PC-3 (cell line): ENCODE results near the gene ARHGEF7. TPM values are rescaled to one million over a fixed set of nuclear protein-coding genes. Genes with fewer than 3 reads are reported as not detected.

Experiments
- ATAC-seq: fragments of 200-7000 bp; cut with Tn5 transposase; 2 replicates; pipeline ENCODE4 v1.9.1; 2020; ENCODE audit warnings: mild to moderate bottlenecking, moderate library complexity
- BruUV-seq: library from RNA; stranded (reverse); fragments of 400-500 nt; replicated peaks from 2 replicates; lab custom pipeline; 2021; lab: Mats Ljungman, UMichigan
- CTCF ChIA-PET: fragments of 300-600 bp; sonication (Branson Sonifier 250); formaldehyde crosslinking; loops from one replicate; lab custom pipeline; 2022; ENCODE audit warnings: antibody characterized with exemption; lab: Charles Lee
- POLR2A ChIA-PET: fragments of 300-600 bp; sonication (Branson Sonifier 250); formaldehyde crosslinking; loops from one replicate; lab custom pipeline; 2022; ENCODE audit warnings: antibody characterized with exemption; ENCODE audit not compliant: unreplicated experiment; lab: Charles Lee
- DNase-seq: peaks from one replicate; pipeline ENCODE4 v3.0.0-alpha.2; 2015
- H2AFZ ChIP-seq: fragments of 300-600 bp; sonication (generic); 2 replicates; pipeline ENCODE4 v1.6.0; 2016; ENCODE audit warnings: antibody characterized with exemption, low read length
- H3F3A ChIP-seq: fragments of 300-600 bp; sonication (generic); one replicate; pipeline ENCODE4 v1.6.0; 2017; ENCODE audit warnings: antibody characterized with exemption, low read length, control low read depth, mild to moderate bottlenecking; ENCODE audit not compliant: unreplicated experiment
- H3K27ac ChIP-seq: fragments of 300-600 bp; sonication (generic); 2 replicates; pipeline ENCODE4 v1.5.1; 2016; ENCODE audit warnings: mild to moderate bottlenecking, low read length
- H3K27me3 ChIP-seq: fragments of 300-600 bp; sonication (generic); 2 replicates; pipeline ENCODE4 v1.6.1; 2016; ENCODE audit warnings: low read length, mixed read lengths
- H3K36me3 ChIP-seq: fragments of 300-600 bp; sonication (generic); 2 replicates; pipeline ENCODE4 v1.6.1; 2016; ENCODE audit warnings: low read depth, mixed run types, low read length, mixed read lengths
- H3K4me1 ChIP-seq: fragments of 300-600 bp; sonication (generic); 2 replicates; pipeline ENCODE4 v1.5.1; 2016; ENCODE audit warnings: low read length; ENCODE audit not compliant: insufficient read depth
- H3K4me2 ChIP-seq: fragments of 300-600 bp; sonication (generic); 2 replicates; pipeline ENCODE4 v1.6.0; 2016; ENCODE audit warnings: low read length
- H3K4me3 ChIP-seq: fragments of 300-600 bp; sonication (generic); 2 replicates; pipeline ENCODE4 v1.5.1; 2016; ENCODE audit warnings: mild to moderate bottlenecking, low read length, mixed read lengths
- H3K79me2 ChIP-seq: fragments of 300-600 bp; sonication (generic); 2 replicates; pipeline ENCODE4 v1.6.1; 2017; ENCODE audit warnings: low read length, mixed read lengths
- H3K9ac ChIP-seq: fragments of 300-600 bp; sonication (generic); 2 replicates; pipeline ENCODE4 v1.6.0; 2016; ENCODE audit warnings: mild to moderate bottlenecking, low read length
- H3K9me2 ChIP-seq: fragments of 300-600 bp; sonication (generic); replicated peaks from 2 replicates; pipeline ENCODE4 v1.6.1; 2016; ENCODE audit warnings: mixed run types, low read length, mixed read lengths
- H3K9me3 ChIP-seq: fragments of 300-600 bp; sonication (generic); 2 replicates; pipeline ENCODE4 v1.6.1; 2016; ENCODE audit warnings: low read length, mixed read lengths
- H4K20me1 ChIP-seq: fragments of 300-600 bp; sonication (generic); 2 replicates; pipeline ENCODE4 v1.6.1; 2016; ENCODE audit warnings: low read length, mixed read lengths
- CTCF ChIP-seq: fragments of 300-600 bp; sonication (generic); conservative IDR thresholded peaks from 2 replicates; pipeline ENCODE4 v1.5.1; 2017; ENCODE audit warnings: antibody characterized with exemption, low read depth, mild to moderate bottlenecking, low read length
- EZH2 ChIP-seq: fragments of 300-600 bp; sonication (generic); IDR thresholded peaks from one replicate; pipeline ENCODE4 v1.6.1; 2017; ENCODE audit warnings: antibody characterized with exemption, mild to moderate bottlenecking, low read length; ENCODE audit not compliant: unreplicated experiment
- EZH2phosphoT487 ChIP-seq: fragments of 300-600 bp; sonication (generic); IDR thresholded peaks from 2 replicates; pipeline ENCODE4 v1.6.1; 2018; ENCODE audit warnings: mild to moderate bottlenecking, antibody characterized with exemption, low read length, borderline replicate concordance
- intact Hi-C: fragments of 100-400 bp; cut with micrococcal nuclease; formaldehyde crosslinking; loops from 2 replicates; pipeline ENCODE4 v1.9.0; 2023
- total RNA-seq: library from RNA; depleted of rRNA; stranded (reverse); fragments of >200 nt; gene quantifications from 2 replicates; pipeline ENCODE4 v1.2.3, GENCODE V29; 2014

ARHGEF7 gene
- total RNA-seq, 1 experiment from 2014 or later, result 14.7 TPM

- POLR2A ChIA-PET, result no interaction called here
- Histone ChIP-seq H3K27me3 (peaks cover 82% of the 10 kb centered on the region), H3K4me3 (no peak overlapping the region), H2AFZ (no peak overlapping the region), H3K27ac (no peak overlapping the region), H4K20me1 (no peaks in the 10 kb centered on the region), H3K4me1 (no peaks in the 10 kb centered on the region), H3K9ac (no peak overlapping the region), H3K4me2 (no peak overlapping the region), H3K9me2 (no peaks in the 10 kb centered on the region), H3F3A (no peaks in the 10 kb centered on the region), H3K79me2 (no peaks in the 10 kb centered on the region), H3K9me3 (no peaks in the 10 kb centered on the region), H3K36me3 (no peaks in the 10 kb centered on the region)
- TF ChIP-seq EZH2phosphoT487, result no peak
- TF ChIP-seq CTCF, result no peak
- TF ChIP-seq EZH2, result no peak
- CTCF ChIA-PET, result no interaction called here
- ATAC-seq (peak; percentile 45; the same call in 1 of the 2 replicates), DNase-seq (no peak)
- intact Hi-C loops, result no loop called here
- no TSS peak for BruUV-seq
Observed at GRCh38 chr13:111095031-111095840, 19.9 kb upstream of the ARHGEF7 start.

GRCh38 chr13:111095911-111096501, 19.1 kb upstream of the ARHGEF7 start:
- no peaks in the 10 kb centered on the region for H3K36me3 ChIP-seq
- no peaks in the 10 kb centered on the region for H3K9me2 ChIP-seq
- DNase-seq, result no peak
- no peak overlapping the region for H3K9ac ChIP-seq
- BruUV-seq, result no TSS peak
- H3K9me3 ChIP-seq, result no peaks in the 10 kb centered on the region
- H3K4me2 ChIP-seq, result no peak overlapping the region
- no peaks in the 10 kb centered on the region for H3F3A ChIP-seq
- no peak for ATAC-seq
- ChIA-PET POLR2A (no interaction called here), CTCF (no interaction called here)
- H3K27ac ChIP-seq, result no peak overlapping the region
- H3K79me2 ChIP-seq, result no peaks in the 10 kb centered on the region
- no peaks in the 10 kb centered on the region for H3K4me1 ChIP-seq
- TF ChIP-seq EZH2 (no peak), CTCF (no peak), EZH2phosphoT487 (no peak)
- no peak overlapping the region for H2AFZ ChIP-seq
- H3K27me3 ChIP-seq, result peaks cover 82% of the 10 kb centered on the region
- no peaks in the 10 kb centered on the region for H4K20me1 ChIP-seq
- H3K4me3 ChIP-seq, result no peak overlapping the region
- intact Hi-C loops, result no loop called here

GRCh38 chr13:111099290-111099689, 15.8 kb upstream of the ARHGEF7 start:
- Histone ChIP-seq H3K36me3 (no peaks in the 10 kb centered on the region), H3F3A (no peaks in the 10 kb centered on the region), H3K4me3 (no peak overlapping the region), H4K20me1 (no peaks in the 10 kb centered on the region), H3K4me1 (no peaks in the 10 kb centered on the region), H3K27me3 (peaks cover 52% of the 10 kb centered on the region), H3K9me2 (no peaks in the 10 kb centered on the region), H3K27ac (no peak overlapping the region), H3K79me2 (no peaks in the 10 kb centered on the region), H3K4me2 (no peak overlapping the region), H2AFZ (no peak overlapping the region), H3K9me3 (no peaks in the 10 kb centered on the region), H3K9ac (no peak overlapping the region)
- no peak for TF ChIP-seq EZH2
- DNase-seq (no peak), ATAC-seq (no peak)
- intact Hi-C loops, result no loop called here
- BruUV-seq, result no TSS peak
- POLR2A ChIA-PET, result no interaction called here
- CTCF ChIA-PET, result no interaction called here
